Right ventricle myocardium superior (tissue), 1 donor: Measurements from ENCODE around the gene GALNT9. TPM values are rescaled to one million over a fixed set of nuclear protein-coding genes. Genes with fewer than 3 reads are reported as not detected.
"Not testable (repeated sequence)": the region's sequence is repeated elsewhere in the genome, so short reads cannot be mapped to it uniquely, and the experiment has no call there.

ENCODE experiments used
- ATAC-seq: fragments of 200-7000 bp; cut with Tn5 transposase; one replicate; pipeline ENCODE4 v1.9.1; 2020; ENCODE audit warnings: mild to moderate bottlenecking; ENCODE audit not compliant: poor library complexity
- DNase-seq: peaks from one replicate; pipeline ENCODE4 v3.0.0-alpha.2; 2020
- intact Hi-C: fragments of 100-400 bp; cut with DNase I; formaldehyde crosslinking; loops from one replicate; pipeline ENCODE4 v1.11.2; 2022
- long read RNA-seq: library from polyadenylated mRNA; unstranded; transcript quantifications from one replicate; pipeline ENCODE4 v2.0.0, GENCODE V29; 2021
- total RNA-seq: library from RNA; stranded (reverse); fragmentation: NEBNext Ultra II Directional; extraction: Animal tissue kit (Norgen Biotek cat#: 25700); gene quantifications from one replicate; pipeline ENCODE4 v1.2.1, GENCODE V29; 2021
- donor health status: DM: no; HTN: yes; CAD: no; lungs with severe emphysema.

GALNT9 gene
- not detected for total RNA-seq
- long read RNA-seq, partial matches to known transcripts, result 0 of 1 reads
- long read RNA-seq, other reads (novel, unspliced or antisense), result 1 of 1 reads

DNA sequence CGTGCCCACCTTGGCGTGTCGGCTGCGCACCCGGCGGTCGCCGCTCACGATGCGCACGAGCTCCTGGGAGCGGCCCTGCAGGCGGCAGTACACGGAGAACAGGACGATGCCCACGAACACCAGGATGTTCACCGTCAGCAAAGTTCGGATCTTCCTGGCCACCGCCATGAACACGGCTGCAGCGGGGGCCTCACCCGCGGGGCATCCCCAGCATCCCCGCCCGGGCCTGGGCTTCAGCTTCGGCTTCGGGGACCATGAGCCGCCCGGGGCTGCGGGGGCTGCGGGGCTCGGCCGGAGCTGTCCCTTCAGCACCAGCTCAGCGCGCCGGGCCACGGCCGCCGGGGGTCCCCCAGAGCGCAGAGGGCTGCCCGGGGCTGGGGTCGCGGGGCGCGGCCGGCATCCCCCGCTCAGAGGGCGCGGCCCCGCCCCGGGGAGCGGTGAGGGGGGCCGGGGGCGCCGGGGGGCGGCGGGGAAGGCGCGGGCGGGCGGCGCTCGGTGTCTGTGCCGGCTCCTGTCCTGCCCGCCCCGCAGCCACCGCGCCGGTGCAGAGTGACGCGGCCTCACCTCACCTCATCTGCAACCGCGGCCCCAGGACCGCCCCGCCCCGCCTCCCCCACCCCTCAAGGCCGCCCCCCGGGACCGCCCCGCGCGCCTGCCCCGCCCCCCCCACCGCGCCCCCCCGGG, at the start of gene GALNT9:
Gene GALNT9, minus strand, starts transcription at position 554 of the 684 bp plus-strand sequence. Its CDS starts 386 bp downstream, at position 168.
- ATAC-seq (no peak), DNase-seq (no peak)
- intact Hi-C loops, result no loop called here

GRCh38 chr12:132379057-132379456, 49.7 kb upstream of the GALNT9 start:
- DNase-seq, ATAC-seq, intact Hi-C loops: not testable (repeated sequence)

DNA sequence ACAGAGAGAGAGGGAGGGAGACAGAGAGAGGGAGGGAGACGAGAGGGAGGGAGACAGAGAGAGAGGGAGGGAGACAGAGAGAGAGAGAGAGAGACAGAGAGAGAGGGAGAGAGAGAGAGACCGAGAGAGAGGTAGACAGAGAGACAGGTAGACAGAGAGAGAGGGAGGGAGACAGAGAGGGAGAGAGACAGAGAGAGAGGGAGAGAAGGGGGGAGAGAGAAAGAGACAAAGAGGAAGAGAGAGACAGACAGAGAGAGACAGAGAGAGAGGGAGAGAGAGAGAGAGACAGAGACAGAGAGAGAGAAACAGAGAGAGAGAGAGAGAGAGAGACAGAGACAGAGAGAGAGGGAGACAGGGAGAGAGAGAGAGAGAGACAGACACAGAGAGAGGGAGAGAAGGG, 47.8 kb upstream of the GALNT9 start:
- intact Hi-C loops, result no loop called here
- ATAC-seq (no peak), DNase-seq (no peak)

DNA sequence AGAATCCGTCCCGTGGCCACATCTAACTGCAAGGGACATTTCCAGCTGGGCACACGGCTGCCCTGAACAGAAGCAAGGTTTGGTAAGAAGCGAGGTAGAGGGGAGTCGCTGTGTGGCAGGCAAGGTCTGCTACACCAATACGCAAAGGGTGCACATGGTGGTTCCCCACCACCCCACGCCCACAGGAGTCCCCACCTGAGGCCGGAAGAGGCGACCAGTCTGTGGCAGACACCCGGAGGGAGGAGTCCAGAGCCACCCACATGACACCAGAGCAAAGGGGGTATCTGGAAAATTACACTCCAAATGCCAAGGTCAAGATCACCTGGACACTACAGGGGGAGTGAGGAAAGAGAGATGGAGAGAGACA, 47.1 kb upstream of the GALNT9 start:
- no peak for ATAC-seq
- DNase-seq, result no peak
- intact Hi-C loops, result no loop called here

- DNase-seq (no peak), ATAC-seq (no peak)
- intact Hi-C loops, result no loop called here
Observed at GRCh38 chr12:132375747-132376463, 46.5 kb upstream of the GALNT9 start.

DNA sequence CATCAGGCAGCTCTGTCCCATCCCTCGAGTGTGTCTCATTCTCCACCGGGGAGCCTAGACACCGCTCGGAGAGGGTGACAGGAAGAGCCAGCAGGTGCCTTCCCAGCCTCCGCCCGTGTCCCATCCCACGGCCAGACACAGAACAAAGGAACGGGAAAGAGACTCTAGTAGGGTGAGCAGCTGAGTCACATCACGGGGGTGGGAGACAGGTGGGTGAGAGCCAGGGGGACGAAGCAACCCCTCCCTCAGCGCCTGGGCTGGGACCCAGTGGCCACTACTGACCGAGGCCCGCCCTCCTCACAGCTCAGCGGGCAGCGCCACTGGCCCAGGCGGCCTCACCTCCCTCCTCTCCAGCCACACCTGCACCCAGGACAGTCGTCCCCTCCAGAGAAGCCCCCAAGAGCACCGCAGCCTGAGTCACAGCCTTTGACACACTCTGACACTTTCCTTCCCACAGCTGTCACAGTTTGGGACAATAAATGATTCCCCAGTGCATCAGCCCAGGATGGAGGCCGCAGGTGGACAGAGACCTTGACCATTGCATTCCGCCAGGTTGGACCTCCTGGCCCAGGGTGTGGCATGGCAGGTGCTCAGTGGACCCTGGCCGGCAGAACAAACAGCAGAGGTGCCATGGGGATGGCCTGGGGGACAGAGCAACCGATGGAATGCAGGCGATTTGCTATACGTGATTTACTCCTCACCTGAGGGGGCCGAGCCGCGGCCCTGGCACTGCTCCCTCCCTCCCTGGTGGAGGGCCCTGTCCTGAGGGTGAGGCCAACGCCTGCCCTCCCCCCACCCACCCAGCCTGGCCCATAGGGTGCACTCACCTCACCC, 45.4 kb upstream of the GALNT9 start:
- DNase-seq (no peak), ATAC-seq (no peak)
- intact Hi-C loops, result no loop called here

GRCh38 chr12:132373901-132374611, 44.7 kb upstream of the GALNT9 start:
- no peak for ATAC-seq
- no peak for DNase-seq
- intact Hi-C loops, result no loop called here

- DNase-seq, result no peak
- no peak for ATAC-seq
- intact Hi-C loops, result no loop called here
Observed at GRCh38 chr12:132367852-132368251, 38.5 kb upstream of the GALNT9 start.

GRCh38 chr12:132367071-132367851, 37.9 kb upstream of the GALNT9 start:
- peak; percentile 41 for DNase-seq
- no peak for ATAC-seq
- intact Hi-C loops, result no loop called here

DNA sequence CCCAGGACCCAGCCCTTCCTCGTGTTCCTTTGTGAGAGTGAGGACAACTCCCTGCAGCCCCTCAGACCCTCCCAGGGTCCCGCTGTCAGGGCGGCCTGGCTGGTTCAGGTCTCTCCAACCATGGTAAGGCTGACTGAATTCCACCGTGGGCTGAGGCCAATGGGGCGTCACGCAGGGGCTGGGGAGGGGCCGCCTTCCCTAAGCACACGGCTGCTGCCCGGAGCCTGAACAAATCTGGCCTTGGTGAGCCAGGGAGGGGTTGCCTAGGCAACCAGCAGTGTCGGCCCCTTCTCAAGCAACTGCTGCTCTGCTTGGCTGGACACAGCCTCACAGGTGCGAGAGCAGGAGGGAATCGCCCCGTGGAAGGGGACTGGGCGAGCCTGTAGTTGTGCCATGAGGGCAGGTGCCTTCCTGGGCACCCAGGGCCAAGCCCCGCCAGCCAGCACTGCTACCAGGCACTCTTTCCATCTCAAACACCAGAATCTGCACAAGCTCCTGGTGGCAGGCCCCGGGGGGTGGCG, 37.0 kb upstream of the GALNT9 start:
- intact Hi-C loops, result no loop called here
- no peak for ATAC-seq
- DNase-seq, result no peak

DNA sequence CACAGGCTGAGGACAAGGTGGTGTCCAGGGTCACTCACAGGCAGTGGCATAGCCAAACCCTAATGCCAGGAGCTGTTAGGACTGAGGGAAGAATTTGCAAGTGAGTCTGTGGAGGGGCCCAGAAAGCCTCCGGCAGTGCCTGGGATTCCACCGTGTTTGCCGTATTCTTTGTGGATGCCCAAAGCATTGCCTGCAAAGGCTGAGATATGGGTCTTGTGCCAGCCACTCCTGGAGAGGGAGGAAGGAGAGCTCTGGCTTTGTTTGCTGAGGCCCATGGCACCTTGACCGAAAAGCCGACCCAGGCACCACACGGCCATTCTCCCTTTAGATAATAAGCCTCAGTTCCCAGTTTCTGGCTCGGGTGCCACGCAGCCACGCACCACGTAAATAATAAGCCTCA, 35.8 kb upstream of the GALNT9 start:
- intact Hi-C loops, result no loop called here
- DNase-seq, result no peak
- no peak for ATAC-seq

- intact Hi-C loops, result no loop called here
Observed at GRCh38 chr12:132364348-132364902, 35.0 kb upstream of the GALNT9 start.

DNA sequence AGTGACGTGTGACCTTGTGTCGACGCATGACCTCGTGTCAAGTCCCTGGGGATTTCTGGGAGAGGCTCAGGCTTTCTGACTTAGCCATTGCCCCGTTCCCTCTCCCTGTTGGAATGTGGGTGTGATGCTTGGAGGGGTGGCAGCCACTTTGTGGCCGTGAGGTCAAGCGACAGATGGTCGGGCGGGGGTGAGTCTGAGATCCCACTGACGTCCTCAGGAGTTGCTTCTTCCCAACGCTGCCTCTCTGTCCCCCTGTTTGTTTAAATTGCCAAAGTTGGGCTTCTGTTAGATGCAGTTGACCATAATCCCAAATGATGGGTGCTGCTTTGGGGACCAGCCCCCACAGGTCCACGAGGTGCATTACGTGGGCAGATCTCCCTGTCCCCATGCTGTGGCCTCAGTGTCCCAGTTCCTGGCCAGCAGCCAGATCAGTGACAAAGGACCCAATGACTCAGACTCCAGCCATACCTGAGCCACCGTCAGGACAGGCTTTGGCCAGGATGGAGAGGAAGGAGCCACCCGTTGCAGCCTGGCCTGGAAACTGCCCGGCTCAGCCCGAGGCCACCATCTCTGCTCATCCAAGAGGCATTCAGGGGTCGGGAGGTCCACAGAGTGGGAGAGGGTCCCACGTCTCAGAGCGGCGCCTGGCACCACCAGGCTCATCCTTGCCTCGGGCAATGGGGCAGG, 34.4 kb upstream of the GALNT9 start:
- ATAC-seq, result no peak
- intact Hi-C loops, result no loop called here
- DNase-seq, result no peak

More at GRCh38 chr12:132364348-132364902, 35.0 kb upstream of the GALNT9 start:
- no peak for DNase-seq
- ATAC-seq, result no peak

- intact Hi-C loops, result no loop called here
- DNase-seq (no peak), ATAC-seq (no peak)
Observed at GRCh38 chr12:132362996-132363660, 33.7 kb upstream of the GALNT9 start.

GRCh38 chr12:132360906-132361777, 31.8 kb upstream of the GALNT9 start:
- intact Hi-C loops, result no loop called here
- DNase-seq (no peak), ATAC-seq (no peak)

GRCh38 chr12:132360410-132360809, 31.0 kb upstream of the GALNT9 start:
- no peak for DNase-seq
- intact Hi-C loops, result no loop called here
- ATAC-seq, result no peak
